Urothelium cell line (cell line): ENCODE results near the gene MYEF2.

Experiments used
- DNase-seq: peaks from one replicate; pipeline ENCODE4 v3.0.0; 2011; ENCODE audit warnings: low spot score, mixed read lengths
- FAIRE-seq: peaks from 2 replicates; lab custom pipeline; 2011; peaks lifted over from hg19 to GRCh38; lab: Jason Lieb, UNC

Gene MYEF2

DNA sequence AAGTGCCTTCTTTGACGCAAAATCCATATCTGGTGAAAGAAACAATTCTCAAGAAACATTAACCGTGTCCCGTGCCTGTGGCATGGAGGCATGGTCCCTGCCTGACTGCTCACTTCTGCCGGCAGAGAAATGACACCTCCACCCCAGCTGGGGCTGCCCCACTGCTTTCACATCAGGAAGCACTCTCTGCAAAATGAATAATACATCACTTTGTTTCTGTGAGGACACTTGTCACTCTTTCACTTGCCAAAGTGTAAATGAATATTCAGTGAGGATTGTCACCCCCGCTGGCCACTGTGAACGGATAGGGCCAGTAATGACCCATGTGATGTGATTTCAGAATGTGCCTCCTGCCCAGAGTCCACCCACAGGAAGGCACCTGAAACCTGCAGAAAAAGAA, 88.4 kb downstream of the MYEF2 start:
- DNase-seq, result no peak
- FAIRE-seq, result no peak

DNA sequence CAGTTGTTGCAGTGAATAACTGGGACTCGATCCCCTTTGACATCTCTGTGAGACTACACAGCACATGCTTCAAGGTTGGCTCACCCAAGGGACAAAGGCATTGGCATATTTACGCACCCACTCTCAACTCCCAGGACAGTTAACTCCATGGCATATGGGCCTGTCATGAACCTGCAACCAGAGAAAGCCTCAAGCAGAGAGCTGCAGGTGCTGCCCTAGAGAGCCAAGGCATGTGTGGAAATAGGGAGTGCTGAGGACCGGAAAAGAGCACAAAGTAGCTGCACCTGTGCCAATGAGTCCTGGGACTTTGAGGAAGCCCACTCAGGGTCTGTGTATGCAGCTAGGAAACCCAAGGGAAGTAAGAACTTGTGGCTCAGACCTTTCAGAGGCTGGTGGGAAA, 90.3 kb downstream of the MYEF2 start:
- FAIRE-seq, result no peak
- DNase-seq, result no peak

DNA sequence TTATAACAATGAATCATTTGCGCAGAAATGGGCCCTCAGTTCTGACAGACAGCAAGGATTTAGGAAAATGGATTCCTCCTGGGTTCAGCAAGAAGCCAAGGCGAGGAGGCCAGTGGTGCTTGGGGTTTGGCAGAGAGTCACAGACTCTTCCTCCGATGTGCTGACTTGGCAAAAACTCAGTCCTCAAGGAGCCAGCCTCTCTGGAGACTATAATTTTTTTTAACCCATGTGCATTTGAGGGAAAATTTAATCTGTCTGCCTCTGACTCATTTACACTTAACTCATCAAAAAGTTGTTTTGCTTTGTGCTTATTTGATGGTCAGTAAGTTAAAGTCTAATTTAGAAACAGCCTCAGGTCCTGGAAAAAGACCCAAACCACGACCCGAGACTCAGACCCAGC, 91.5 kb downstream of the MYEF2 start:
- FAIRE-seq (no peak), DNase-seq (no peak)

DNA sequence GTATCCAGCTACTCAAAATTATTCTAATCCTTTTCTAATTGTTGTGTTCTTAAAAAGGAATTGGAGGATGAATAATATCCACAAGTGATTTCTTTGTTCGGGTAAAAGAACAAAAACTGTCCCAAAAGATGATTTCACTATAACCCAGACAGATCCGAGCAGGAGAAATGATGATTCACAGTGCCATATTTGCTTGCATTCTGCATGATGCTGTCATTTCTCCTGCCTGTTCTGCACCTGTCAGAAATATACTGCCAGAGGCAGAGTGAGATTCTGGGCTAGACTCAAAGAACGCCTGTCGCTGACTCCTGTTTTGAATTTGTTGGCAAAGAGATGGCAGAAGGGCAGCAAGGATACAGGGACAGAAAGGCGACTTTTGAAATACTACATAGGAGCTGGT, 92.0 kb downstream of the MYEF2 start:
- DNase-seq (peak; percentile 4), FAIRE-seq (no peak)

DNA sequence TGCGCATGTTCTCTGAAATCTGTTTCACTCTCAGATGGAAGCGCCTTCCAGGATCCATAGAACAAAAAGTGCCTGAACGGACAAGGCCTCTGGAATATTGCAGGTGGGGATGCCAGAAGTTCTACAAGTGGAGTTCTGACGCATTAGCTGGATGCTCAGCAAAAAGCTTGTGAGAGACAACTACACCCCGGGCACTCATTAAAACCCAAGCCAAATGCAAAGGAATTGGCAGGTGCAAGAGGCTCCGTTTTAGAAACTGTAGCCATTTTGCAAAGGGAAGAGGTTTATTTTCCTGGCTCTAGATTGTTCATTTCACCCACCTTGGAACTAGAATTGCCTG, 92.5 kb downstream of the MYEF2 start:
- FAIRE-seq, result no peak
- DNase-seq, result no peak

DNA sequence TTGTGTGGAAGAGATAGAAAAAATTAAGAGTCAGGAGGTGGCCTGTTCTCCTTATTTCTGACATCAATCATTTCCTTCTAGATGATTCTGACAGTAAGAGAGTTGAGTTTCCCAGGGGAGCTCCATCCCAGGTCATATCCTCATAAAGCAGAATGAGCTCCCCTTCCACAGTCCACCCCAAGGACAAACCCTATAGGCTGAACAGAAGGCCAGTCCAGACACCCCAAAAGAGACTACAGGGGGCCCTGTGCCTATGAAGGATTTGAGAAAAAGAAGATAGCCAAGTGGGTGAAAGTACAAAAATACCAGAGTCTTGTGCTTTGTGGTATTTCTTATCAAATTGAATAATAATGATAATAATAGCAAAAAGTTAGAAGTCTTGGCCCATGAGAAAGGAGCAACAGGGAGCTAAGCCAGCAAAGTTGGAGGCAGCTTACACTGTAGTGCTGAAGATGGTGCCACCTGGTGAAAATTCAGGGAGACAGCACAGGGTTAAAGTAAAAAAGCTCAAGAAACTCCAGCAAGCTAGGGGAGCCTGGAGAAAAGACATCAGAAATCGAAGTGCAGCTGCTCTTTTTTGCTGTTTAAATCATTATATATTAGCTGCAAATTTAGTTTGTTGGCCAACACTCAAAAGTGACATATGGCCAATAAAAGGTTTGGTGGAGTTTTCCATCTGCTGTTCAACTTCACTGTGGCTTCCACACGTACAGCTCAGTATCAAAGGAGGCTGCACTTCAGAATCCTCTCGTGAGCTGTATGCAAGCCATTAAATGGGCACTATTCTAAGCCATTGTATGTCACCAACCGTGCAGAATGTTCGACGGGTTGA, 93.1 kb downstream of the MYEF2 start:
- FAIRE-seq, result no peak
- DNase-seq, result peak; percentile 17
